SK-N-SH treated with all-trans-retinoic acid at 6 μM for 48 hours (cell line): ENCODE data around the gene TMEM185A.

Experiments
- ATAC-seq: fragments of 200-7000 bp; cut with Tn5 transposase; 3 replicates; pipeline ENCODE4 v1.9.1; 2020; ENCODE audit warnings: mild to moderate bottlenecking, moderate library complexity
- ARNTL ChIP-seq: fragments of 450-650 bp; formaldehyde crosslinking; IDR thresholded peaks from 2 replicates; pipeline ENCODE4 v1.5.0; 2020; ENCODE audit warnings: low read depth, mild to moderate bottlenecking, moderate library complexity, borderline replicate concordance
- BACH2 ChIP-seq: fragments of 250-450 bp; sonication (Bioruptor Pico); IDR thresholded peaks from 2 replicates; pipeline ENCODE4 v1.9.0; 2021; ENCODE audit warnings: mild to moderate bottlenecking, borderline replicate concordance
- CREB5 ChIP-seq: fragments of 250-450 bp; sonication (Bioruptor Pico); IDR thresholded peaks from 2 replicates; pipeline ENCODE4 v1.5.1; 2020; ENCODE audit warnings: low read depth, mild to moderate bottlenecking, moderate library complexity
- CSDC2 ChIP-seq: fragments of 250-450 bp; sonication (Bioruptor Pico); IDR thresholded peaks from 2 replicates; pipeline ENCODE4 v1.5.0; 2020; ENCODE audit warnings: mild to moderate bottlenecking, moderate library complexity
- CSRNP3 ChIP-seq: fragments of 250-450 bp; sonication (Bioruptor Pico); IDR thresholded peaks from 2 replicates; pipeline ENCODE4 v1.5.1; 2021; ENCODE audit warnings: mild to moderate bottlenecking, moderate library complexity
- ESRRG ChIP-seq: fragments of 250-450 bp; sonication (Bioruptor Pico); IDR thresholded peaks from 2 replicates; pipeline ENCODE4 v1.6.1; 2021; ENCODE audit warnings: mild to moderate bottlenecking
- GLIS3 ChIP-seq: fragments of 250-450 bp; sonication (Bioruptor Pico); IDR thresholded peaks from 2 replicates; pipeline ENCODE4 v1.5.0; 2020; ENCODE audit warnings: mild to moderate bottlenecking, moderate library complexity
- ISL1 ChIP-seq: fragments of 250-450 bp; sonication (Bioruptor Pico); IDR thresholded peaks from 2 replicates; pipeline ENCODE4 v2.1.2; 2022; ENCODE audit warnings: mild to moderate bottlenecking, moderate library complexity
- OSR1 ChIP-seq: fragments of 250-450 bp; sonication (Bioruptor Pico); IDR thresholded peaks from 2 replicates; pipeline ENCODE4 v1.8.0; 2022; ENCODE audit warnings: moderate library complexity, mild to moderate bottlenecking, inconsistent platforms
- PPARA ChIP-seq: fragments of 250-450 bp; sonication (Bioruptor Pico); IDR thresholded peaks from 2 replicates; pipeline ENCODE4 v1.5.0; 2020; ENCODE audit warnings: mild to moderate bottlenecking, borderline replicate concordance
- RARB ChIP-seq: fragments of 250-450 bp; sonication (Bioruptor Pico); IDR thresholded peaks from 2 replicates; pipeline ENCODE4 v1.8.0; 2021; ENCODE audit warnings: mild to moderate bottlenecking, moderate library complexity
- SNAI2 ChIP-seq: fragments of 250-450 bp; sonication (Bioruptor Pico); IDR thresholded peaks from 2 replicates; pipeline ENCODE4 v1.5.0; 2020; ENCODE audit warnings: mild to moderate bottlenecking, moderate library complexity
- TCF4 ChIP-seq: fragments of 250-450 bp; sonication (Bioruptor Pico); IDR thresholded peaks from 2 replicates; pipeline ENCODE4 v1.8.0; 2021; ENCODE audit warnings: mild to moderate bottlenecking, moderate library complexity, borderline replicate concordance
- TOX ChIP-seq: fragments of 250-450 bp; sonication (Bioruptor Pico); IDR thresholded peaks from 2 replicates; pipeline ENCODE4 v1.8.0; 2021; ENCODE audit warnings: mild to moderate bottlenecking, moderate library complexity, borderline replicate concordance
- TSHZ2 ChIP-seq: fragments of 250-450 bp; sonication (Bioruptor Pico); IDR thresholded peaks from 2 replicates; pipeline ENCODE4 v1.5.0; 2020; ENCODE audit warnings: mild to moderate bottlenecking, moderate library complexity
- ZC3H10 ChIP-seq: fragments of 250-450 bp; sonication (Bioruptor Pico); IDR thresholded peaks from 2 replicates; pipeline ENCODE4 v1.5.1; 2021; ENCODE audit warnings: mild to moderate bottlenecking, moderate library complexity
- ZFP3 ChIP-seq: fragments of 250-450 bp; sonication (Bioruptor Pico); IDR thresholded peaks from 2 replicates; pipeline ENCODE4 v1.5.0; 2020; ENCODE audit warnings: mild to moderate bottlenecking, moderate library complexity
- ZFP30 ChIP-seq: fragments of 450-650 bp; formaldehyde crosslinking; IDR thresholded peaks from 2 replicates; pipeline ENCODE4 v1.5.0; 2022; ENCODE audit warnings: mild to moderate bottlenecking, moderate library complexity
- ZNF565 ChIP-seq: fragments of 450-650 bp; formaldehyde crosslinking; conservative IDR thresholded peaks from 2 replicates; pipeline ENCODE4 v1.5.0; 2020; ENCODE audit warnings: low read depth, mild to moderate bottlenecking, moderate library complexity
- ZNF70 ChIP-seq: fragments of 450-650 bp; formaldehyde crosslinking; IDR thresholded peaks from 2 replicates; pipeline ENCODE4 v1.5.0; 2020; ENCODE audit warnings: mild to moderate bottlenecking, moderate library complexity
- ZNF8 ChIP-seq: fragments of 450-650 bp; formaldehyde crosslinking; IDR thresholded peaks from 2 replicates; pipeline ENCODE4 v1.5.0; 2020; ENCODE audit warnings: mild to moderate bottlenecking, moderate library complexity
- TF ChIP-seq, protein P1 (sequence below): fragments of 250-450 bp; sonication (Bioruptor Pico); IDR thresholded peaks from 2 replicates; pipeline ENCODE4 v1.8.0; 2020; ENCODE audit warnings: mild to moderate bottlenecking, moderate library complexity, borderline replicate concordance
- TF ChIP-seq, protein P2 (sequence below): fragments of 250-450 bp; sonication (Bioruptor Pico); IDR thresholded peaks from 2 replicates; pipeline ENCODE4 v1.8.0; 2021; ENCODE audit warnings: low read depth, mild to moderate bottlenecking, moderate library complexity, borderline replicate concordance

Gene TMEM185A

GRCh38 chrX:149650162-149650561, 18.6 kb upstream of the TMEM185A start:
- TF ChIP-seq ZNF8 (no peak), GLIS3 (CRISPR knock-in tag) (no peak), ZNF565 (CRISPR knock-in tag) (no peak), PPARA (no peak), ZFP30 (CRISPR knock-in tag) (no peak), ZNF70 (CRISPR knock-in tag) (no peak), CSRNP3 (no peak), RARB (CRISPR knock-in tag) (no peak), TOX (CRISPR knock-in tag) (no peak), SNAI2 (CRISPR knock-in tag) (no peak), BACH2 (CRISPR knock-in tag) (no peak), ISL1 (CRISPR knock-in tag) (no peak), CSDC2 (CRISPR knock-in tag) (no peak), OSR1 (CRISPR knock-in tag) (no peak)
- TF ChIP-seq, protein P1, sequence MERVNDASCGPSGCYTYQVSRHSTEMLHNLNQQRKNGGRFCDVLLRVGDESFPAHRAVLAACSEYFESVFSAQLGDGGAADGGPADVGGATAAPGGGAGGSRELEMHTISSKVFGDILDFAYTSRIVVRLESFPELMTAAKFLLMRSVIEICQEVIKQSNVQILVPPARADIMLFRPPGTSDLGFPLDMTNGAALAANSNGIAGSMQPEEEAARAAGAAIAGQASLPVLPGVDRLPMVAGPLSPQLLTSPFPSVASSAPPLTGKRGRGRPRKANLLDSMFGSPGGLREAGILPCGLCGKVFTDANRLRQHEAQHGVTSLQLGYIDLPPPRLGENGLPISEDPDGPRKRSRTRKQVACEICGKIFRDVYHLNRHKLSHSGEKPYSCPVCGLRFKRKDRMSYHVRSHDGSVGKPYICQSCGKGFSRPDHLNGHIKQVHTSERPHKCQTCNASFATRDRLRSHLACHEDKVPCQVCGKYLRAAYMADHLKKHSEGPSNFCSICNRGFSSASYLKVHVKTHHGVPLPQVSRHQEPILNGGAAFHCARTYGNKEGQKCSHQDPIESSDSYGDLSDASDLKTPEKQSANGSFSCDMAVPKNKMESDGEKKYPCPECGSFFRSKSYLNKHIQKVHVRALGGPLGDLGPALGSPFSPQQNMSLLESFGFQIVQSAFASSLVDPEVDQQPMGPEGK = no peak
- TF ChIP-seq, protein P2, sequence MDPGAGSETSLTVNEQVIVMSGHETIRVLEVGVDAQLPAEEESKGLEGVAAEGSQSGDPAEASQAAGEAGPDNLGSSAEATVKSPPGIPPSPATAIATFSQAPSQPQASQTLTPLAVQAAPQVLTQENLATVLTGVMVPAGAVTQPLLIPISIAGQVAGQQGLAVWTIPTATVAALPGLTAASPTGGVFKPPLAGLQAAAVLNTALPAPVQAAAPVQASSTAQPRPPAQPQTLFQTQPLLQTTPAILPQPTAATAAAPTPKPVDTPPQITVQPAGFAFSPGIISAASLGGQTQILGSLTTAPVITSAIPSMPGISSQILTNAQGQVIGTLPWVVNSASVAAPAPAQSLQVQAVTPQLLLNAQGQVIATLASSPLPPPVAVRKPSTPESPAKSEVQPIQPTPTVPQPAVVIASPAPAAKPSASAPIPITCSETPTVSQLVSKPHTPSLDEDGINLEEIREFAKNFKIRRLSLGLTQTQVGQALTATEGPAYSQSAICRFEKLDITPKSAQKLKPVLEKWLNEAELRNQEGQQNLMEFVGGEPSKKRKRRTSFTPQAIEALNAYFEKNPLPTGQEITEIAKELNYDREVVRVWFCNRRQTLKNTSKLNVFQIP (CRISPR knock-in tag) = no peak
- no peak for ATAC-seq

DNA sequence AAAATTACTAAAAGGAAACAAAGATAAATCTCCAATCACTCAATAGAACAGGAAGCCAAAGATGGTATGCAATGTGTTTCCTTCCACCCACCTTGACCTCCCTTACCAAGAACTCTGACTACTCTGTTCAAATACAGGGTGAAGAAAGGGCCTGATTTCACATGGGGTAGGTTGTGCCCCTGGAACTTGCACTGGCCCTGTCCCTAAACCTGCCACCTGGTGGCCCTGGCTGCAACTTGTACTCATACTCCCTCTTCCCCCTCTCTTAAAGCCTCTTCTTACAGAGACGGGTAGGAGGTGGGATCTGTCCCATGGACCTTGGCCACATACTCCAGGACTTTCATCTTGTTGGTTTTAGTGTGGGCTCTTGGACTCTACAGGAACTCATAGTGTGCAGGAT, 17.3 kb upstream of the TMEM185A start:
- no peak for ATAC-seq
- TF ChIP-seq TSHZ2 (CRISPR knock-in tag) (no peak), TOX (CRISPR knock-in tag) (no peak), CREB5 (CRISPR knock-in tag) (no peak), TCF4 (no peak), ZNF70 (CRISPR knock-in tag) (no peak), ARNTL (CRISPR knock-in tag) (no peak), ZNF565 (CRISPR knock-in tag) (no peak), ZNF8 (no peak), ISL1 (CRISPR knock-in tag) (no peak), ZFP3 (CRISPR knock-in tag) (no peak), ESRRG (no peak), PPARA (no peak), CSDC2 (CRISPR knock-in tag) (no peak), OSR1 (CRISPR knock-in tag) (no peak), CSRNP3 (no peak), ZFP30 (CRISPR knock-in tag) (no peak), ZC3H10 (no peak), SNAI2 (CRISPR knock-in tag) (no peak), BACH2 (CRISPR knock-in tag) (no peak)
- TF ChIP-seq, protein P1 = no peak
